ENCODE results near the gene C3orf62.

C3orf62 gene

DNA sequence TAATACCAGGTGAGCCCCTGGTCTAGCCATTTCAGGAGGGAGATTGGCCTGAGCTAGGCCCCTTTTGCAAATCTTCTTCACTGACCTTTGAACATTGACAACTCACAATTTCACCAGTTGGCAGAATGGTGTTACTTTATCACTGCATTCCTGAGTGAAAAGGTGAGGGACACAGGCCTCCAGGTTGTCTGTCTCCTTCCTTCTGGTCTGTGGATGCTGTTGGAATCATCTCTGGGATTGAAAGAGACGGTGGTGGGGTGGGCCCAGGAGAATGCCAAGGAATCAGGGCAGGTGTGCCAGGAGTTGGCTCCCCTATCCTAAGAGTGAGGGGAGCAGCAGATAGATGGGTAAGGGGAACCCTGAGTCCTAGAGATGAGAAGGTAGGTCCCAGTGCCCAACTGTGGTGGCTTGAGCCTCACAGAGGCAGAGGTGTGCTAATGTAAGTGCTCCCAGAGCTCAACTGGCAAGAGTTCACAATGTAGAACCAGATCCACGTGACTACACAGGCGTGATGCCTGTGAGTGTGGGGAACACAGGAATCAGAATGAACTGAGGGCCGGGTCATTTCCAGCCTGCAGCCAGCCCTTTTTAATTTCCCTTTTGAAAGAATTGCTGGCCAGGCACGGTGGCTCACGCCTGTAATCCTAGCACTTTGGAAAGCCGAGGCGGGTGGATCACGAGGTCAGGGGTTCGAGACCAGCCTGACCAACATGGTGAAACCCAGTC, 11.2 kb downstream of the C3orf62 start:
- Histone ChIP-seq H3K4me3 (ENCODE audit: low read depth, low read length) (no peak overlapping the region), H3K9me3 (no peaks in the 10 kb centered on the region), H3K27me3 (no peaks in the 10 kb centered on the region), H3K36me3 (no peaks in the 10 kb centered on the region), H3K4me1 (no peaks in the 10 kb centered on the region)
- TF ChIP-seq, protein P1, sequence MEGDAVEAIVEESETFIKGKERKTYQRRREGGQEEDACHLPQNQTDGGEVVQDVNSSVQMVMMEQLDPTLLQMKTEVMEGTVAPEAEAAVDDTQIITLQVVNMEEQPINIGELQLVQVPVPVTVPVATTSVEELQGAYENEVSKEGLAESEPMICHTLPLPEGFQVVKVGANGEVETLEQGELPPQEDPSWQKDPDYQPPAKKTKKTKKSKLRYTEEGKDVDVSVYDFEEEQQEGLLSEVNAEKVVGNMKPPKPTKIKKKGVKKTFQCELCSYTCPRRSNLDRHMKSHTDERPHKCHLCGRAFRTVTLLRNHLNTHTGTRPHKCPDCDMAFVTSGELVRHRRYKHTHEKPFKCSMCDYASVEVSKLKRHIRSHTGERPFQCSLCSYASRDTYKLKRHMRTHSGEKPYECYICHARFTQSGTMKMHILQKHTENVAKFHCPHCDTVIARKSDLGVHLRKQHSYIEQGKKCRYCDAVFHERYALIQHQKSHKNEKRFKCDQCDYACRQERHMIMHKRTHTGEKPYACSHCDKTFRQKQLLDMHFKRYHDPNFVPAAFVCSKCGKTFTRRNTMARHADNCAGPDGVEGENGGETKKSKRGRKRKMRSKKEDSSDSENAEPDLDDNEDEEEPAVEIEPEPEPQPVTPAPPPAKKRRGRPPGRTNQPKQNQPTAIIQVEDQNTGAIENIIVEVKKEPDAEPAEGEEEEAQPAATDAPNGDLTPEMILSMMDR (IDR thresholded peaks at IDR 0.05; ENCODE audit: low read depth, low read length) = no peak
- DNase-seq = no peak

DNA sequence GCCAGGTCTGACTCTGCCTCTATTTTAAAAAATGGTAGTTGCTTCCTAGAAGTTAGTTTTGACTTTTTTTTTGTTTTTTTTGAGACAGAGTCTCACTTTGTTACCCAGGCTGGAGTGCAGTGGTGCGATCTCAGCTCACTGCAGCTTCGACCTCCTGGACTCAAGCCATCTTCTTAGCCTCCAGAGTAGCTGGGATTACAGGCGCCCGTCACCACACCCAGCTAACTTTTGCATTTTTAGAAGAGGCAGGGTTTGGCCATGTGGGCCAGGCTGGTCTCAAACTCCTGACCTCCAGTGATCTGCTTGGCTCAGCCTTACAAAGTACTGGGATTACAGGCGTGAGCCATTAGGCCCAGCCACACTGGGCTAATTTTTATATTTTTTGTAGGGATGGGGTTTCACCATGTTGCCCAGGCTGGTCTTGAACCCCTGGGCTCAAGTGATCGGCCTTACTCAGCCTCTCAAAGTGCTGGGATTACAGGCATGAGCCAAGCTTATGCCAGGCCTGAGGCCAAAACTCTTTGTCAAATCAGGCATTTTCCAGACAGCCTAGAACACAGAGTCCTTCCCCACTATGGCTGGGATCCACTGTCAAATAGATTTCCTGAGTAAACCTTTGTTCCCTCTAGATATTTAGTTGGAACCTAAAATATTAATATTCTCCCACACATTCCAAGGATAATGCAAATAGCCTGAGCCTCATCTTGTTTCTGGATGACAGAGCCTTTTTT, 13.7 kb downstream of the C3orf62 start:
- no peak overlapping the region for H3K4me3 ChIP-seq (ENCODE audit: low read depth, low read length)
- no peak for DNase-seq
- H3K4me1 ChIP-seq = no peaks in the 10 kb centered on the region

DNA sequence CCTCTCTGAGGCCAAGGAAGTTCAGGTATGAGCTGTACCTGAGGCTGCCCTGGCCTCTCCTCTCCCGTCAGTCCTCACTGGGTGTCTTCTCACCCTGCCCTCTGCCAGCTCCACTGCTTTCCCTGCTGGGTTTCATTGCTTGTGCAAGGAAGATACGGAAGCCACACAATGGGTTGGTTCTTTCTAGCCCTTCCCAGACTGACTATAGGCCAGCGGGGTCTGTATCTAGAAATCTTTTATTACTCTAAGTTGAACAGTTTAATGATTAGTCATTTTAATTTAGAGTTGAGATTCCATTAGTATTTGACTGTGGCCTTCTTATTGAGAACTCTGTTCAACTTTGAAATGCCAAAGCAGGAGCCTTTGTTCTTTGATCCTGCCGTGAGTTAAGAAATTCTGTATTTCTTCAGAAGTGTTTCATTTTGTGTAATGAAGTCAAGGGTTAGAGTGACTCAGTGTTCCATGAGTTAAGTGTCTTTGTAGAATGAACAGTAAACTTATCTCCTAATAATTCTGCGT, 16.2 kb downstream of the C3orf62 start:
- TF ChIP-seq, protein P1 (IDR thresholded peaks at IDR 0.05; ENCODE audit: low read depth, low read length) = no peak
- Histone ChIP-seq H3K27me3 (no peaks in the 10 kb centered on the region), H3K36me3 (no peaks in the 10 kb centered on the region), H3K9me3 (no peaks in the 10 kb centered on the region), H3K4me3 (ENCODE audit: low read depth, low read length) (no peak overlapping the region), H3K4me1 (no peaks in the 10 kb centered on the region)
- DNase-seq = no peak

More for the DNA sequence above, 13.7 kb downstream of the C3orf62 start:
- H3K27me3 ChIP-seq = no peaks in the 10 kb centered on the region
- no peaks in the 10 kb centered on the region for H3K9me3 ChIP-seq
- no peaks in the 10 kb centered on the region for H3K36me3 ChIP-seq
- TF ChIP-seq, protein P1 (IDR thresholded peaks at IDR 0.05; ENCODE audit: low read depth, low read length) = no peak

DNA sequence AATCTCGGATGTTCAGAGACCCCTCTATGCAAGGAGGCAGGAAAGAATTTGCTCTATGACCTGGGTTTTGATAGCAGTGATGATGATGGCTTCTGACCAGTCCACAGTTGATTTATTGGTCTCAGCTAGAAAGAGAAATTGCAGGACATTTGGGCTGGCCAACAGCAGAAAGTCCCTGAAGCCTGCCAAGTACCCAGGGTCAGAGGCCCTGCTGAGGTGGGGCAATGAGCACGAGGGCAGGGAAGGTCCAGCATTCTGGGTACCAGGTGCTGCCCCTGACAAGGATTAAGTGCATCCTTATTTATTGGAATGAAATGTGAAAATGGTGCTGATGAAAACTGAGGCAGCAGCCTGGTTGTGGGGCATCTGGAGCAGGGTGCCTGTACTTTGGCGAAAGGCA, 19.8 kb downstream of the C3orf62 start:
- no peaks in the 10 kb centered on the region for H3K27me3 ChIP-seq
- no peaks in the 10 kb centered on the region for H3K36me3 ChIP-seq
- H3K4me1 ChIP-seq = no peaks in the 10 kb centered on the region
- H3K9me3 ChIP-seq = no peaks in the 10 kb centered on the region
- no peak overlapping the region for H3K4me3 ChIP-seq (ENCODE audit: low read depth, low read length)
- TF ChIP-seq, protein P1 (IDR thresholded peaks at IDR 0.05; ENCODE audit: low read depth, low read length) = no peak
- no peak for DNase-seq

DNA sequence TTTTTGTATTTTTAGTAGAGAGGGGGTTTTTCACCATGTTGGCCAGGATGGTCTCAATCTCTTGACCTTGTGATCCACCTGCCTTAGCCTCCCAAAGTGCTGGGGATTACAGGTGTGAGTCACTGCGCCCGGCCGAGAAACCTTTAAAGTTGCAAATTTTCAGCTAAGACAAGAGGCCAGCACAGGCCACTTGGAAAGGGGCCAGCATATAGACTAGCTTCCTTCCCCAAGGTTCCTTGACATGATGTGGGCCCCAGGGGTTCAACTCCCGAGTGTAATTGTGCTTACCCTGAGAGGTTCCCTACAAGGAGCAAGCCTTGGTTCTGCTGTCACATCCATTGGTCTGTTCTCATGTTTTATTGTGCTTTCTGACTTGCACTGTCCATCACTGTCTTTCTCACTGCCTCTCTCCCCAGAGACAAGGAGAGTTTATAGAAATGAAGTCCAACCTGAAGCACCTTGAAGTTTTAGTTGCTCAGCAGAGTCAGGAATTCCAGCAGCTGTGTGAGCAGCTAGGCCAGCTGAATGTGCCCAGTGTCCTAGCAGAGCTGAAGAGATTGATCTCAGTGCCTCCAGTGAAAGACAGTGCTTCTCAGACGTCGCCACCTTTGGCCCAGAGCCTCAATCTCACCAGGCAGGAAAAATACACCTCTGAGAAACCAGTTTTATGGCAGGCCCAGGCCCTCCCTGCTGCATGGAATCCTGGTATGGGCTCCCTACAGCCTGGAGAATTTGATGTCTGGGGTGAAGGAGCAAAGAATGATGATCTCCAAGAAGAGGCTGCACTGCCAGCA, 21.1 kb downstream of the C3orf62 start:
- Histone ChIP-seq H3K27me3 (no peaks in the 10 kb centered on the region), H3K4me1 (no peaks in the 10 kb centered on the region), H3K9me3 (no peaks in the 10 kb centered on the region), H3K36me3 (no peaks in the 10 kb centered on the region), H3K4me3 (ENCODE audit: low read depth, low read length) (no peak overlapping the region)
- TF ChIP-seq, protein P1 (IDR thresholded peaks at IDR 0.05; ENCODE audit: low read depth, low read length) = no peak
- DNase-seq = no peak

All from BE2C (cell line).